Activated CD4-positive, alpha-beta T cell treated with anti-CD3 and anti-CD28 coated beads, Interleukin-2, Interleukin-4, amounts not matched to agents 100 ng/mL and 50 ng/mL, durations not matched to agents 16 hours and 8 hours (primary cell): Measurements from ENCODE around the gene RTN1.

Experiments
- DNase-seq: peaks from one replicate; pipeline ENCODE4 v3.0.0-alpha.2; 2020; ENCODE audit warnings: low spot score

RTN1 gene

DNA sequence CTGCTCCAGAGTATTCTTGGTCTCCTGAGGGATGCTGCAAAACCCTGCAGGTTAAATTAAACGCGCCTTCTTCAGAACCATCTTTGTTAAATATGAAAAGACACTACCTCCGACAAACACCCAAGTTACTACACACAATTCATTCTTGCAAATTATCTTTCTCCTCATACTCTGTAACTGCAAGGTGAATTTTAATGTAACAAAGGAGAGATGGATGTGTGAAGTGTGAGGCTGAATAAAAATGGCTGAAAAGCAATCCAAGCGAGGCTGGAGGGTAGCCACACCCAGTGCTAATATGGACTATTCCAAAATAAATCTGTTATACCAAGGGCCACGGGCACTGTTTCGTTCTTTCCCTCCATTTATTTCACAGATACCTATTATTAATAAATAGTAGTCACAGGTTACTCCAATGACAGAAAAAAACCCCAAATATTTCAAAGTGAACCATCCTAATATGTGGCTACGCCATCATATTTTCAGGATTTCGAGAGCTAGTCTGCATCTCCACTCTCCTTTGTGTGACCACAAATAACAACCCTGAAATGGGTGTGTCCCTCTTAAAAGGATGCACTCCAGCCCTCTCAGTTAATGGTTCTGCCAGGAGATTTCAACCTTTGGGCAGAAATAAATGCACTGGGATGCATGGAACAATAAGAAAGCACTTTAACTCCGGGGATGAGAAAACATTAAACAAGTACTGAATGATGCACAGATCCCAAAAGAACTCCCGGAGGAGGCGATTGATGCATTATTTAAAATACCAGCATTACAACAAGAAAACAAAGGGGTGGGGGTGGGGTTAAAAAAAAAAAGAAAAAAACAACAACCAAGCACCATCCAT lies 240.9 kb downstream of the RTN1 start:
- DNase-seq: no peak

DNA sequence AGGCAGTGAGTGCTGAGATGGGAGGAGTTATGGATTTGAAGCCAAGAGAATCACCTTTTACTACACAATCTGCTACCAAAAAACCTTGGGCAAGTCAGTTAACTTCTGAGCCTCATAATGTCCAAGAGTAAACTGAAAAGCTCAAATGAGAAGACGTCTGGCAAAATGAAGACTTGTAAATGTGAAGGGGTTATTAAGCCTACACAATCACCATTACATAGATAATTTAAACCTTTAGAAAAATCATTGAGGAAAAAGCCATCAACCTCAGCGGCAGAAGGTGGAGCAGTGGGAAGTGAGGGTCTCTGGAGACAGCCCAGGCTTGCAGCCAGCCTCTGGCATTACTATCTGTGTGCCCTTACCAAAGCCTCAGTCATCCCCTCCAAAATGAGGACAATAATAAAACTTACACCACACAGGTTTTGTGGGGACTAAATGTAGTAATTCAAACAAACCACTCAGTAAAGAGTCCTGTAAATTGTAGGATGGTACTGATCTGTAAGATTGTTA lies 243.5 kb downstream of the RTN1 start:
- DNase-seq: no peak

DNA sequence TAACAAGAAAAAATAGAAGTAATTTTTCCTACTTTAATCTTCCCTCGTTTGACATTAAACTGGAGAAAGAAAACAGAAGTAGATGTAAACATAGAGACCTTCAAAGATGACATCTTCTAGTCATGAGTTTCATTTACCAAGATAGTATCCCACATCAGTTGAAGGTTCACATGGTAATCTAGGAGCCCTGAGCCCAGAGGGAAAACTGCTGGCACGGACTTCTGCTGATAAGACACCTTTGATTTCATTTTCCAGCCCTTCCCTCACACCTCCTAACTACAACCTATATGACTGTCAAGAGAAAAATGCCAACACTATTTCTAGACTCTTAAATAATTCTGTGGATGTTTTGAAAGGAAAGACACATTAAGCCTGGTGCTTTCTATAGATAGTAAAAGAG lies 247.9 kb downstream of the RTN1 start:
- no peak for DNase-seq

DNA sequence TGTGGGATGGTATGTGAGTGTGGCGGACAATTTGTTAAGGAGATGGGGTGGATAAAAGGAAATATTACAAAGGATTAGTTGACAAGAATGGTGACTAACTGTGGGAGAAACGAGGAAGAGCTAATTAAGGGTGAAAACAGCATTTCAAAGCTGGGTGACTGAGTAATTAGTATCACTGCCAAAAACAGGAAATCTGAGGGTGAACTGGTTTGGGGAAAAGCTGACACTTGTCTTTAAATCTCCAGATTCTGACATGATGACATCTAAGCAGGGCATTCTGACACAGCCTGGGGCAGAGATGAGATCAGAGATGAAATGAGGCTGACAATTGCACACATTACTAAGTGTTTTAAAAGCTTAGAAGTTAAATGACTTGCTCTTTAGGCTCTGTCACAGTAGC lies 251.5 kb downstream of the RTN1 start:
- no peak for DNase-seq

DNA sequence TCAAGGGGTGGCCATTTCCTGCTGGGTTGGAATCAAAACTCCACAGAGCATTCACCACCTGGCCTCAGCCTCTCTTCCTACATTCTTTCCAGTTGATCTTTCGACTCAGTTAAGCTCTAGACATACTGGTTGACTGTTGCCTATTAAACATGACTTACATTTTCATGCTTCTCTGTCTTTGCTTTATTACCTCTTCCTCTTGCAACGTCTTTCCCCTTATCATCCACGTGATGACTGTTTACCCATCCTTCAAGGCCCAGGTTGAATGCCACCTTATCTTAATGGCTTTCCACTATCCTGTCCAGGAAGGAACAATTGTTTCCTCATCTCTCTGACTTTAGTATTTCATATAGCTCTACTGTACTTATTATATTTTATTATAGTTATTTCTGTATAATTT lies 269.5 kb downstream of the RTN1 start:
- DNase-seq: no peak

DNA sequence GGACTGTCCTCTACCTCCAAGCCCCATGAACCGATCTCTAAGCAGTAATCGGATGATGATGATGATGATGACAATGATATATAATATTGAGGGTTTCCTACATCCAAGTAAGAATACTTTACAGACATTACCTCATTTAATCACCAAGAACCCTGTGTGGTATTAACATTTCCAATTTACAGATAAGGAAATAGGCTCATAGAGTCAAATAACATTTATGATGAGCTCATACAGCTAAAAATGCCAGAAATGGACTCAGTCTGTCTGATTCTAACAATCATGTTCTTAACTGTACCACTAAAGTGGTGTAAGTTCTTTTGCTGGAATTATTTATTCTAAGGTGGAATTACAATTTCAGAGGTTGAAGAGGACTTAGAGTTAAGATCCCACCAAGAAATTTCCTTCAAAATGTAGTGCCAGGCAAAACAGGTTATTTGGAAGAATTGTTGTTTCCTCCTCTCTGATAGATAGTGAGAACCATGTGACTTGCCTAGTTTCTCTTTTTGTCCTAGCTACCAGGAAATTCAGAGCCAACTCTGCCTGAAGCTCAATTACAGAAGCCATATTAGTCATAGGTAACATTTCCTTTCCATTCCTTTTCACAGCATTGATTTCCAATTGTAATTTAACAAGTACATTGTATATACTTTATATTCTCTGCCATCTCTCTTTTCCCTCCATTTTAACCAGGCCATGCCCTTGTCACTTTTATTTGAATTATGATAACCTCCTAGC lies 270.2 kb downstream of the RTN1 start:
- DNase-seq: no peak

DNA sequence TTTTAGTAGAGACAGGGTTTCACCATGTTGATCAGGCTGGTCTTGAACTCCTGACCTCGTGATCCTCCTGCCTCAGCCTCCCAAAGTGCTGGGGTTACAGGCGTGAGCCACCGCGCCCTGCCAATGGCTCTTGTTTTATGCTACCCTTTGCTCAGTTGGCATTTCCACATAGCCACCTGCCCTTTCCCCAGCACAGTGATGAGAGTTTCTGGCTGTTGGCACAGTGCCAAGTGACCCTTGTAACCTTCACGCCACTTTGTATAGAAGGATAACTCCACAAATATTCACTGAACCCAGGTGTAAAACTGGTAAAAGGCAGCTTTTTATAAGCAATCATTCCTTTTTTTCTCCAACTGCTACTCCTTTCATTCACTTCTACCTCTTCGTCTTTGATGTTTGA lies 275.5 kb downstream of the RTN1 start:
- DNase-seq: no peak

DNA sequence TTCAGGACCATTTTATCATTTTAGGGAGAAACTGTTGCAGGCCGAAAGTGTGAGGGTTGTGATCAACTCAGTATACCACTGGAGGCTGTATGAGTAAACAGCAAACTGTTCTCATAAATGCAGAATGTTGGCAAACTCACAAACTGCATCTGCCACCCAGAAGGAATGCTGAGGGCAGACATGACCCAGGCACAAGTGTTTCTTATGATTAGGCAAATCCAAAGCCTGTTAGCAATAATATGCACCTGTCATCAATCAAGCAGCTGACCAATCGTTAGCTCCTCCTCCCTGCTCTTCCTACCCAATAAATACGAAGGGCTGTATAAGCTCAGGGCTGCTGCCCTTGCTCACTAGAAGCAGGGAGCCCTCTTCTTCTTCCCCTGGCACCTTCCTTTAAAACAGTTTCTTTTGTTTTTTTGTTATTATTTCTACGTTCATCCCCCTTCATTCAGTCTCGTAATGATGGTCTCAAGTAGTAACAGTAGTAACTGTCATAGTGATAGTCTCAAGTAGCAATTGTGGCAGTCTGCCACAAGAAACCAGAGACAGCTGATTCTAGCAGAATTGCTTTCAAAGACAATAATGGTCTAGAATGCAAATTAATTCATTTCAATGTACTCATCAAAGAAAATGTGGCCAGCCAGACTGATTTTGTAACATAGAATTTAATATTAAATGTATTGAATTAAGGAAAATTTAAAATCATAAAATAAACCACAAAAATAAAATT lies 278.8 kb downstream of the RTN1 start:
- no peak for DNase-seq

DNA sequence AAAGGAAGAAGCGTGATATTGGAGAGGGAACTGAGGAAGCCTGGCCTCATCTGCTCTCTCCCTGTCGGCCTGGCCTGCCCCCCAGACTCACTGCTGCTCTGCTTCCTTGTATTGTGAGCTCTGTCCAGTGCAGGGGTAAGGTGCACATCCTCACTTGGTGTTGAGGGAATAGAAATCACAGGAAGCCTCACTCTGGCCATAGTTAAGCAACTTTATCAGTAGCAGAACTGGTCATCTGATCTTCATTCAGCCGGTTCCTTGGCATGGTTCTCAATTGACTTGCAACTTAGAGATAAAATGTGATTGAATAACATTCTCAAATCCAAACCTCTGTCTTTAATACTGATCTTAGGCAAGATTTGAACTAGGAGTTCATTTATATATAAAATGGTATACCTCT lies 282.5 kb downstream of the RTN1 start:
- DNase-seq: no peak

DNA sequence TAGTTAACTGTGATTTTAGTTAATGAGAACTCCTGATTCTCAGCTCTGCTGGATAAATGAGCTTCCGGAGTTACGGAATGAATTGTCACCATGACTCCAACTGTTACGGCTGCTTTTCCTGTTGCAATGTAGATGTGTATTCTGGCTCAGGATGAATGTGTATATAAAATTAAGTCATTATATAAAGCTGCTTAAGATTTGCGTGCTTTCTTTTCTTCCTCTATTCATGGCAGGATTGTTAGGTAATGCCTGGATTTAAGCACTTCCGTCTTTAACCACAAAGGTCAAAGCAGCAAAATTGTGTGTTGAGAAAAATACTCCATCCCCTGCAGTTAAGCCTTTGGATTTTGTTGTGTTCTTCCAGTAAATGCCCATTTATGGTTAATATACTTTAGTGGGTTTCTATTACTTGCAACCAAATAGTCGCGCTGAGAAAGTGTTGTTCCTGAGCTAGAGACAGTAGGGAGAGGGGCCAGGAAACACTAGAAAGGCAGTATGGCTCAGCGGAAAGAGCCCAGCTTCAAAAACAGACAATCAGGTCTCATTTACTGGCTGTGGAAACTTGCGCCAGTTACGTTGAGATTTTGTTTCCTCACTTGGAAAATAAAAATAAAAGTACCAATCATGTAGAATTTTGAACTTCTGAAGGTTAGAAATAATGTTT lies 284.6 kb downstream of the RTN1 start:
- DNase-seq: no peak

DNA sequence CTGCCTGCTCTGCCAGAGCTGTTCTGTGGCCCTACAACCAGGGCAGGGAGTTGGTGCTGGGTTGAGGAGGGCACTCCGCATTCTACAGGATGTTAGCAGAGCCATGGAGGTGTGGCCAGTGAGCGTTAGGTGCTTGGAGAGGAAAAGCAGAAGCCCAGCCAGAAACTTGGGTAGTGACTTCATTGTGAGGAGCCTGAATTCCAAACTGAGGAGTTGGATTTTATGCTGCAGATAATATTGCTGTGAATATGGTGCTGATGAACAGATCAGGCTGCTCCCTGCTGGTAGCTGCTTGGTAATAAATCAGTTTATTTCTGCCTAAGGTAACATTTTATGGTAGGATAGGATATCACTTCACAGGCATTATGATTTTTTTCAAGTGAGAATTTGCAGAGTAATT lies 286.8 kb downstream of the RTN1 start:
- DNase-seq: no peak

DNA sequence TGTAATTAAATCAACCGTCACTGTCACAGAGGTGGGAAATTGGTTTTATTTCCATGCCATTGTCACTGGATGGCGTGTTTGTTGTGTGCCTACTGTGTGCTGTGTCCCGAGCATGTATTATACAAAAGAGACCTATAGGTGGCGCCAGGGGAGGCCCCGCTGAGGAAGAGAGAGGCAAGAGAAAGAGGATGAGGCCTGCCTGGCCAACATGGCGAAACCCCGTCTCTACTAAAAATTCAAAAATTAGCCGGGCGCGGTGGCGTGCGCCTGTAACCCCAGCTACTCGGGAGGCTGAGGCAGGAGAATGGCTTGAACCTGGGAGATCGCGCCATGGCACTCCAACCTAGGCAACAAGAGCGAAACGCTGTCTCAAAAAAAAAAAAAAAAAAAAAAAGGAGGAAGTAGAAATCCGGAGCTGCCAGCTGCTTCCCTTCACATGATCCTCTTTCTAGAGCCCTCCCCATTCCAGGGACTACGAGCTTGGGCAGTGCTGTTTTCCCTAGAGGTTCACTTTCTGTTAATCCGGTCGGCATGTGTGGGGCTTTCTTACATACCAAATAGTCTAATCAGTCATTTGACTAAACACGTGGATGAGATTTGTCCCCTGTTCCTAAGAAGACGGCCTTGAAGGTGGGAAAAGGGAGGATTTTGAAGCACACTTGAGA lies 287.6 kb downstream of the RTN1 start:
- DNase-seq: no peak

DNA sequence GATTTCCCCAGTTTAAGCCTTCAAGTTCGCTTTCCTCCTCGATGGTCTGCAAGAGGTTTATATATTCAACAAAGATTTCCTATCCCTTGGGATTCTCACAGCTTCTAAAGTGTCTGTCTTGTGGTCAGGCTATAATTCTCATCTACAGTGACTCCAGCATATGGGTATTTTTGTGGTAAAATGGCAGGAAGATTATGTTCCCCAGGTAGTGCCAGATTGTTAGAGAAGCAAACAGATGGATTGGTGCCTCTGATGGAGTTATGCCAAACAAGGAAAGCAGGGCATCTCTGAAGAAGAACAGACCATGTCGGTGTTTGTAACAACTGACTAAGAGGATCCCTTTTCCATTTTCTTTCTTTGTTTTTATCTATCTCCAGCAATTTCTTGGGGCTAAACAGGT lies 288.4 kb downstream of the RTN1 start:
- DNase-seq: no peak

DNA sequence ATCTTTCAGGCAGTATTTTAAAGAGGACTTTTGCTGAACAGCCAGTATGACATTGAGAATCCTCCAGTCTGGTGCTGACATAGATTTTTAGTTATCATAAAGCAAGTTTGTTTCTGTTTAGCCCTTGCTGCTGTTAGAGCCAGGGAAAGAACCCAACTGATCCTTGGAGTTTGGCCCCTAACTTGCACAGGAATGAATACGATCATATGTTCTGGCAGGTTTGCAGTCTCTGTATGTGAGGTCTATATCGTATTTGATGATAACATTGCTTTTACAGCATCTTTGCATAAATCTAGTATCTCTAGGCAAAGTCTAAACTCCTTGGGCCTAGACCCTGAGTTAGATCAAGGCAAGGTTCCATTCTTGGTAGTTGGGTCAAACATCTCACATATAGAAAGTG lies 289.7 kb downstream of the RTN1 start:
- no peak for DNase-seq

DNA sequence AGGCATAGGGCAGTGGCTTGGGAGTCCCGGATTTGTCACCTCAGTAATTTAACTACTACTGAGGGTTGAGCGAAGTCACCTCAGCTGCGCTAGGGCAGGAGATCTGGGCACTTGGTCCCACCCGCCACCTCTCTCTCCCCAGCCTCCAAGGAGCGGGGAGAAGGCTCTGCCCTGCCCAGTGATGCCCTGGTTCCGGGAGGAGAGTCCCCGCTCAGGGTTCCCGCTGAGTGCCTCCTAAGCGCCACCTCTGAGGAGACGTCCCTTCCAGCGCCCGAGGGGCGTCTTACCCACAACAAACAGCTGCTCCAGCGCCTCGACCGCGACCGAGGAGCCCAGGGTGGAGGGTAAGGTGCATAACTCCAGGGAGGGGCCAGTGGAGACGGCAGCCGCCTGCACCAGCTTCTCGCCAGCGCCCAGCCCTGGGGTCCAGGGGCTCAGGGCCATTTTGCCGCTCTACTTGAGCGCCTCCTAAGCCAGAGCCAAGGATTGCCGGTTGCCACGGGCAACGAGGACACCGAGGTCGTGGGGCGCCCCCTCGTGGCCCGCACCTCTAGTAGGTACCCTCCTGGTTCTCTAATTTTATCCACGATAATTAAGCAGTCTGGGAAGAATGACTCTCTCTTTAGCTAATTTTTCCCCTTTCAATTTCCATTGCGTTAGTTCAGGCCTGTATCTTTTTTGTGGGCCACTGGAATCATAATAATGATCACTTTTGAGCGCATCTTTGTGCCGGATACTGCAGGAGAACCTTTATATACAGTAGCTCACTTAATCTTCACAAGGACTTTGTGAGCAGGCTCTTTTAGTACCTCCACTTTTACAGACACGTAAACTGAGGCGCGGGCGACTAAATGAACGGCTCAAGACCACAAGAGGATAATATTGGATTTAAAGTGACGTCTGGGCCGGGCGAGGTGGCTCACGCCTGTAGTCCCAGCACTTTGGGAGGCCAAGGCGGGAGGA lies 294.0 kb downstream of the RTN1 start, which contains the start of gene CCDC175:
CCDC175 (minus strand) TSS at position 481 of the 963 bp plus-strand sequence; CDS start at position 444, 37 bp downstream.
- peak; percentile 83 for DNase-seq

DNA sequence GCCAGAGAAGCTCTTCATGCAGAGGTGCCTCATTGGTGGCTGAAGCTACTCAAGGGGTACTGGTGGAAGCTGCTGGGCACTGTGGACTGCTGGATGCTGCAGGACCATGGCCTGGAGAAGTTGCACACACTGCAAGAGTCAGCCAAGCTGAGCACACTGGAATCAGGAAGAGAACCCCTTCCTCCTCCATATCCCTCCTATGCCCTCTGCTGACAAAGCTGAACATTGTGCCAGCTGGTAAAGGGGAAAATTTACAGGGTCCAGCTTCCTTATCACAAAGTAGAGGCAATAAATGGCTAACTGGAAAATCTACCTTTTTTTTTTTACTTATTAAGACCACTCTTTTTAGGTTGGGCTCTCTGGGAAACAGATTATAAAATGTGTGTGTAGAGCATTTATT lies 300.5 kb downstream of the RTN1 start:
- no peak for DNase-seq

DNA sequence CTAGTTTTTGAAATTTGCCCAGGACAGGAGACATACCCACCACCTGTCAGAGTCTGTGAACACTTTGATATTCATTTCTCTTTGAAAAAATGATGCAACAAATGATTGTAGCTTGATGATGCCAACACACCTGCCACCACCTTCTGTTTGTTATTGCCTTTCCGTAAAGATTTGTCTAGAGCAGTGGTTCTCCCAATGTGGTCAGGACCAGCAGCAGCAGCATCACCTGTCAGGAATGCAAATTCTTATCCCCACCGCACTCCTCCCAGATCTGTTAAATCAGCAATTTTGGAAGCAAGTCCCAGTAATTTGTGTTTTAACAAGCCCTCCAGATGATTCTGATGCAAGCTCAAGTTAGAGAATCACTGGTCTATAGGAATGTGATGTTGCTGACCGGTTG lies 303.9 kb downstream of the RTN1 start:
- no peak for DNase-seq

DNA sequence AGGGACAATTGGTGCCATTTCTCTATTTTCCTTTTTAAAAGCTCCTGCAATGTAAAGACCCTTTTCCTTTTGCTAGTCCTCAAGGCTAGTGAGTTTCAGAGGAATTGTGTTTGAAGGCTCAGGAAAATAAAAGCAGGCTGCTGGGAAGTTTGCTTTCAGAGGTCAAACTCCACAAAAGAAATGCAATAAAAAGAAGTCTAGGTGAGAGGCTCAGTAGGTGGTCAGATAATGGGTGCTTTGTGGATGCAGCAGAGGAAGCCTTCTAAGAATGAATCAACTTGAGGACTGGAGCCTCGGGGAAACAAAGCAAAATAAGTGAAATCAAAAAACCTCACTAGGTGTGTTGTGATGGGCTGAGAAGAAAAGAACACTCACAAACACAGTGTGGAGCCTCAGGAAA lies 304.3 kb downstream of the RTN1 start:
- DNase-seq: no peak

DNA sequence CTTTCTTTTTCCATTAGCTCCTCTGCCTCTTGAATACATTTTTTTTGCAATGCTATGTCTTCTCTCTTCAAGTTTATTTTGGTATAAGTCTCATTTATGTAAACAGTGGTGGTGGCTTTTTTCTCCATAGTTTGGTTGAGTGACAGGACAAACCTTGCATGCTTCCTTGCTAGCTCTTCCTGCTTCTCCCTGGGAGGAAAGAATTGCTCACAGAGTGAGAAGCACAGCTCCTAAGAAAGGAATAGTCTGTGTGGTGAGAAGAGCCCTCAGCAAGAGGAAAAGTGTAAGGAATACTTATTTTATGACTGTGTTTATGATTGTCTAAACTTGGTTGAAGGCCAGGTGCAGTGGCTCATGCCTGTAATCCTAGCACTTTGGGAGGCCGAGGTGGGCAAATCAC lies 305.5 kb downstream of the RTN1 start:
- DNase-seq: no peak

DNA sequence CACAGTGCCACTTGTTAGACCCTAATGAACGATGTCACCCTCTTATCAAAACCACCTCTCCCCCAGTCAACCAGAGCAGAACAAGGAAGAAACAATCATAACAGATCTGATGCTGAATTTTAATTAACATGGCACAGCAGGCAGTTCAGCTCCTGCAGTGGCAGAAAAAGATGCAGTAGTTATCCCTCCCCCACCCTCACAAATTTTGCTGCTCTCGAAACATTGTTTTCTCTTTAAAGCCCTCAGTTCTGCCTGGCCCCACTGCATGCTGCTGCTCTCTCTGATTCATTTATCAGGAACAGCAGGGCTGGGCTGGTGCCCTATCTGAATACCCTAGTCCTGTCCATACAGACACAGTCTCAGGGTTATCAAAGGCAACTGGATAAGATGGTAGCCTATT lies 306.2 kb downstream of the RTN1 start:
- DNase-seq: no peak
